ENCODE results near the gene PDE4C.

Gene PDE4C

DNA sequence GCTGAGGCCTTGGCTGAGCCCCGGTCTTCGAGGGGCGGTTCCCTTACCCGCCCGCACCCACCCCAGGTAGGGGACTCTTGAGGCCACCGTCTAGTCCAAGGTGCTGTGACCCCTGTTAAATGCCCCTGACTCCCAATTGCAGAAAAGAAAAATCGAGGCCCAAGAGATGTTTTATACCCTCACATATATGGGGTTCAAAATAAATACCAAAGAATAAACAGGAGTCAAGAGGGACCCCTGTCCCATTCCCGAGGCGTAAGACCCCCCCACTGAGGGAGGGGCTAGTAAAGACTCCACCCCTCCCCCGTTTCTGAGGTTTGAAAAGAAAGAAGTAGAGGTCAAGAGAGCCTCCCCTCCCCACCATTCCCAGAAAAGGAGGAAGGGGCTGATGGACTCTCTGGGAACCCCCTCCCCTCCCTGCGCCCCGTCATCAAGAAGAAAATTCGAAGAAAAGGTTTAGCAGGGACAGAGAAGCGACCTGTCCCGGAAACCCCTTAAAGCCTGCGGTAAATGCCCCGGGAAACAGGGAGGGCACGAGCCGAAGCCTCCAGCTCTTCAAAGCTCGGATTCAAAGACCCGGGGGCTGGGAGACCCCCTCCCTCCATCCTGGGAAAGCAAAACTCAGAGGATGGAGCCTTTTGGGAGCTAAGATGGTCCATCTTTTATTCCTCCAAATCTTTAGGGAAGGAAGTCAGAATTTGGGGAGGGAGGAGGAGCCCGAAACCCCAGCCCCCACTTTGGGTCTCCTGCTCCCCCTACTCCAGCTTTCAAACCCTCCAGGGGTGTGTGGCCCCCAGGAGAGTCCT, 21.6 kb downstream of the PDE4C start:
- DNase-seq, result peak in 1 of 10 donors; percentile 35

GRCh38 chr19:18203863-18204393, 22.3 kb downstream of the PDE4C start, which contains the start of gene RAB3A:
RAB3A (minus strand) TSS chr19:18204042; CDS start chr19:18202740, 1,302 bp downstream.
- intact Hi-C loops (cut with DNase I), result loop anchor here (2.0 kb wide), 2 partner anchors 49 to 77 kb away; partner anchors contain the start of gene JUND
- peak; percentile 100 for DNase-seq

More for the DNA sequence above, 21.6 kb downstream of the PDE4C start:
- intact Hi-C loops (cut with DNase I), result loop anchor here (2.0 to 5.0 kb wide), 3 partner anchors 48 to 123 kb away; partner anchors contain the start of gene JUND

- peak in 9 of 10 donors; percentile 29 to 95 (median 53) for DNase-seq
- intact Hi-C loops (cut with DNase I), result no loop called here
Observed at GRCh38 chr19:18203408-18203862, 22.8 kb downstream of the PDE4C start.

GRCh38 chr19:18202778-18203407, 23.3 kb downstream of the PDE4C start:
- DNase-seq, result peak in 7 of 10 donors; percentile 51 to 90 (median 60)
- intact Hi-C loops (cut with DNase I), result no loop called here

- intact Hi-C loops (cut with DNase I), result no loop called here
- DNase-seq, result peak in 3 of 10 donors; percentile 18 to 71 (median 30)
Observed at GRCh38 chr19:18202397-18202777, 23.9 kb downstream of the PDE4C start.

GRCh38 chr19:18198374-18198773, 27.9 kb downstream of the PDE4C start:
- intact Hi-C loops (cut with DNase I), result no loop called here
- DNase-seq, result no peak

GRCh38 chr19:18197941-18198340, 28.3 kb downstream of the PDE4C start:
- intact Hi-C loops (cut with DNase I), result no loop called here

DNA sequence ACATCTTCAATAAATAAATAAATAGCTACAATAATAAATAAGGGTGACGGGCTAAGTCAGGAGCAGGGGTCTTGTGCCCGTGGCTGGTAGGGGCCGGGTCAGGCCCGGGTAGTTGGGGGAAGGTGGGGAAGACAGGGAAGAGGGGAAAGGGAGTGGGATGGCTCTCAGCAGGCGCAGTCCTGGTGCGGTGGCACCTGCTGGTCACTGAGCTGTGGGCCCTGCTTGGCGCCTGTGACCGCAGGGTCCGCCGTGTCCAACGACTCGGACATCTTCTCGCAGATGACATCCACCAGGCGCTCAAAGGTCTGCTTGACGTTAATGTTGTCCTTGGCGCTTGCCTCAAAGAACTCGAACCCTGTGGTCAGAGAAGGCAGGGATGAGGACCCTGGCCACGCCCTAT, 28.9 kb downstream of the PDE4C start:
- intact Hi-C loops (cut with DNase I), result no loop called here
- DNase-seq, result no peak

More at GRCh38 chr19:18197941-18198340, 28.3 kb downstream of the PDE4C start:
- DNase-seq, result no peak

DNA sequence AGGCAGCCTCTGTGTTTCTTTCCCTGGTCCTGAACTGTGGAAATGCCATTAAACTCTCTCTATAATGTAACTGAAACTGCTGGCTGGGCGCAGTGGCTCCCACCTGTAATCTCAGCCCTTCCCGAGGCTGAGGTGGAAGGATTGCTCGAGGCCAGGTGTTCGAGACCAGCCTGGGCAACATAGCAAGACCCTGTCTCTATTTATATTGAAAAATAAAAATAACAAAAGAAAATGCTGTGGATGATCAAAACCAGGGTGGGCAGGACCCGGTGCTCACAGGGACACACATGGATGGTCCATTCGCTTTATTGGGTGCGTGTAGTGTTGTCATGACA, 29.8 kb downstream of the PDE4C start:
- intact Hi-C loops (cut with DNase I), result no loop called here
- no peak for DNase-seq

DNA sequence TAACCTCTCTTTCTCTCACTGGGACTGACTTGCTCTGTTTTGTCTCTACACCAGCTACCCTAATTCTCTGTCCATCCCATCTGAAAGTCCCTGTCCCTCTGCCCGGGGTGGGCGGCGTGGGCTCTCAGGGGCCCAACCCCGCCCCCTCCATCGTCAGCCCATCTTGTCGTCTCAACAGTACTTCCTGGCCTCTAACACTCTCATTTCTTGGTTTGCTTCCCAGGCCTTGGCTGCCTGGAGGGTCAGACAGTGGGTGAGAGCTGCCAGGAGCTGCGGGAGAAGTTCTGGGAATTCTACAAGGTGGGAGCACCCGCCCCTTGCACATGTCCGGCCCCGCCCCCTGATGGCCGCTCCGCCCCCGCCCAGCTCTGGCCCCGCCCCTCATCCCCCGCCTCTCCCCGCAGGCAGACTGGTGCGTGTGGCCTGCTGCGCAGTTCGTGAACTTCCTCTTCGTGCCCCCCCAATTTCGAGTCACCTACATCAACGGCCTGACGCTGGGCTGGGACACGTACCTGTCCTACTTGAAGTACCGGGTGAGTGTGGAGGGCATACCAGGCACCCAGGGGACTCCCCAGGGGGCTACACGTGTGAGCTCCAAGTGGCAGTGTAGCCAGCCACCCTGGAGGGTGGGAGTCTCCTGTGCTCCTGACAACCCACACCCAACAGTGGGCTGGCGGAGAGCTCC, 31.5 kb downstream of the PDE4C start:
- intact Hi-C loops (cut with DNase I), result loop anchor here (5.0 kb wide), 2 partner anchors 37 to 133 kb away; no protein-coding TSS in a partner anchor
- peak in 1 of 10 donors; percentile 20 for DNase-seq

GRCh38 chr19:18194181-18194530, 32.1 kb downstream of the PDE4C start:
- DNase-seq, result no peak
- intact Hi-C loops (cut with DNase I), result loop anchor here (5.0 kb wide), 2 partner anchors 37 to 133 kb away; no protein-coding TSS in a partner anchor

DNA sequence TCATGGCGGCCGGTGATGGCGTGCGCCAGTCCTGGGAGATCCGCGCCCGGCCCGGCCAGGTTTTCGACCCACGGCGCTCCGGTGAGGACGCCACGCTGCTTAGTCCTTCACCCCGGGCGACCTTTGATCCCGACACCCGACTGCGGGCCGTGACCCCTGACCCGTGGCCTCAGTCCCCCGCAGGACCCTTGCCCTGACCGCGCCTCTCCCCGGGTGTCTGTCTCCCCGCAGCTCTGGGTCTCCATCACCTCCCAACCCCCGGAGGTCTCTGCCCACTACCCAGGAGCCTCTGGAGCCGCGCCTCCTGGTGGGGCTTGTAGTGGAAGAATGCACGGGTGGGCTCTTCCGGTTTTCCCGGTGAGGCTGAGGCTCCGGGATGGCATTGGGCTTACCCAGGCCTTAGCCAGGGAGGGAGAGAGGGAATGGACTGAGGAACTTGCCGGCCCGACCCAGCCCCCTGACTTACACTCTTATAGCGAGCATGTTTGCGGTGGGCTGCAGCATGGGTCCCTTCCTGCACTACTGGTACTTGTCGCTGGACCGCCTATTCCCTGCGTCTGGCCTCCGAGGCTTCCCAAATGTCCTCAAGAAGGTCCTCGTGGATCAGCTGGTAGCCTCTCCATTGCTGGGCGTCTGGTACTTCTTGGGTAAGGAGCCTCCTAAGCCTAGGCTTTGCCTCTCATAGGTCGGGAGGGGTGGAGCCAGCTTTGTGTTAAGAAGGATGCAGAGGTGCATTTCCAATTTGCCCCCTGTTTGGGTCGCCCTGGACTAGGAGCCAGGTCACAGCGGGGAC, 32.7 kb downstream of the PDE4C start:
- intact Hi-C loops (cut with DNase I), result loop anchor here (5.0 kb wide), 2 partner anchors 36 to 134 kb away; no protein-coding TSS in a partner anchor
- no peak for DNase-seq

- peak; percentile 100 for DNase-seq
Observed at GRCh38 chr19:18192673-18193387, 33.4 kb downstream of the PDE4C start, which contains the start of gene MPV17L2. MPV17L2 (plus strand) TSS chr19:18193218; CDS start chr19:18193282, 64 bp downstream.

GRCh38 chr19:18191640-18192062, 34.6 kb downstream of the PDE4C start:
- no peak for DNase-seq
- intact Hi-C loops (cut with DNase I), result loop anchor here (5.0 kb wide), 2 partner anchors 34 to 136 kb away; no protein-coding TSS in a partner anchor

More at GRCh38 chr19:18192673-18193387, 33.4 kb downstream of the PDE4C start, which contains the start of gene MPV17L2:
- intact Hi-C loops (cut with DNase I), result loop anchor here (5.0 kb wide), 2 partner anchors 36 to 134 kb away; no protein-coding TSS in a partner anchor

DNA sequence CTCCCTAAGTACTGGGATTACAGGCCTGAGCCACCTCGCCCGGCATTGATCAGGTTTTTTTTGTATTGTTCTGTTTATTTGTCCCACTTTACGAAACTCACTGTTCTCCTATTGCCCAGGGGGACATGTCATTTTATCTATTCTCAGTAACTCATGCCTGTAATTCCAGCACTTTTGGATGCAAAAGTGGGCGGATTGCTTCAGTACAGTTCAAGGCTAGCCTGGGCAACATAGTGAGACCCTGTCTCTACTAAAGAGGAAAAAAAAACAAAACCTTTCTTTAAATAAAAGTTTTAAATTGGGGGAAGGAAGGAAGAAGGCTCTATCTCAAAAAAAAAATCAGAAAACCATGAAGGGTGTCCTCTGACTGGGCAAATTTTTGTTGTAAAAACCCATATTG, 36.0 kb downstream of the PDE4C start:
- intact Hi-C loops (cut with DNase I), result loop anchor here (5.0 kb wide), 2 partner anchors 33 to 137 kb away; no protein-coding TSS in a partner anchor
- no peak for DNase-seq

DNA sequence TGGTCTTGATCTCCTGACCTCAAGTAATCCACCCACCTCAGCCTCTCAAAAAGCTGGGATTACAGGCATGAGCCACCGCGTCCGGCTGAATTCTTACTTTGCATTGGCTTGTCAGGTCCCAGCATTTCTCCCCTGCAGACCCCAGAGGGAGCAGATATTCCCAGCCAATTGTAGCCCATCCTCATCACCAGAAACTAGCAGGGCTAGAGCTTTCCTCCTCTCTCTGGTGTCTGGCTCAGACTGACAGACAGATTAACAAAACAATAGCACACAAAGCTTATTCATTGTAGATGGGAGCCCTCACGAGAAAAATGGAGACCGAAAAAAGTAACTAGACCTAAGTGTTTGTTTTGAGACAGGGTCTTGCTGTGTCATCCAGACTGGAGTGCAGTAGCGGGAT, 40.7 kb downstream of the PDE4C start:
- DNase-seq, result no peak
- intact Hi-C loops (cut with DNase I), result no loop called here

- DNase-seq, result no peak
- intact Hi-C loops (cut with DNase I), result no loop called here
Observed at GRCh38 chr19:18183529-18183928, 42.7 kb downstream of the PDE4C start.

- no peak for DNase-seq
- intact Hi-C loops (cut with DNase I), result no loop called here
Observed at GRCh38 chr19:18179957-18180356, 46.3 kb downstream of the PDE4C start.
